Neuronal stem cell (in vitro differentiated cells): Measurements from ENCODE around the gene RBL1.

ENCODE experiments used
- DNase-seq: peaks from one replicate; pipeline ENCODE4 v3.0.0-alpha.2; 2013; ENCODE audit warnings: low spot score
- H2AFZ ChIP-seq: one replicate; pipeline ENCODE4 v1.6.1; 2013; ENCODE audit warnings: mild to moderate bottlenecking, low read length, inconsistent platforms
- H2AK5ac ChIP-seq: 2 replicates; pipeline ENCODE4 v1.6.1; 2013; ENCODE audit warnings: low read depth, mild to moderate bottlenecking, inconsistent platforms, low read length, moderate library complexity, mixed read lengths
- H2BK120ac ChIP-seq: 2 replicates; pipeline ENCODE4 v1.6.1; 2013; ENCODE audit warnings: low read depth, mild to moderate bottlenecking, inconsistent platforms, low read length, moderate library complexity, mixed read lengths
- H2BK12ac ChIP-seq: one replicate; pipeline ENCODE4 v1.6.1; 2013; ENCODE audit warnings: low read length, inconsistent platforms
- H2BK15ac ChIP-seq: 2 replicates; pipeline ENCODE4 v1.6.1; 2013; ENCODE audit warnings: mild to moderate bottlenecking, low read length, inconsistent platforms, mixed read lengths
- H2BK5ac ChIP-seq: one replicate; pipeline ENCODE4 v1.6.1; 2013; ENCODE audit warnings: inconsistent platforms, mild to moderate bottlenecking, low read length, moderate library complexity
- H3K14ac ChIP-seq: one replicate; pipeline ENCODE4 v1.6.1; 2013; ENCODE audit warnings: low read length, inconsistent platforms
- H3K18ac ChIP-seq: 2 replicates; pipeline ENCODE4 v1.6.1; 2013; ENCODE audit warnings: low read length, inconsistent platforms
- H3K23ac ChIP-seq: 2 replicates; pipeline ENCODE4 v1.6.1; 2013; ENCODE audit warnings: low read depth, mild to moderate bottlenecking, mixed read lengths, low read length, inconsistent platforms; ENCODE audit not compliant: poor library complexity
- H3K27ac ChIP-seq: replicated peaks from 3 replicates; pipeline ENCODE4 v1.5.1; 2013; ENCODE audit warnings: low read length, inconsistent platforms
- H3K27me3 ChIP-seq, 3 experiments: 2 replicates each; pipeline ENCODE4 v1.6.1; 2013; ENCODE audit warnings: low read length in 3 of 3, mild to moderate bottlenecking in 2 of 3, inconsistent platforms in 1 of 3, low read depth in 1 of 3, mixed read lengths in 1 of 3, moderate library complexity in 1 of 3; ENCODE audit not compliant: control insufficient read depth in 3 of 3, insufficient read depth in 3 of 3
- H3K36me3 ChIP-seq, 2 donors: replicated peaks in 1 of 2; 2 replicates each; pipeline ENCODE4 v1.6.1; 2013; ENCODE audit warnings: low read length in 2 of 2; ENCODE audit not compliant: control insufficient read depth in 2 of 2, insufficient read depth in 2 of 2
- H3K4ac ChIP-seq: 2 replicates; pipeline ENCODE4 v1.6.1; 2013; ENCODE audit warnings: inconsistent platforms, mild to moderate bottlenecking, low read length, moderate library complexity
- H3K4me1 ChIP-seq, 2 donors: 1 replicate in 1 of 2; 2 replicates in 1 of 2; pipeline ENCODE4 v1.6.1; 2013; ENCODE audit warnings: low read length in 2 of 2, low read depth in 1 of 2; ENCODE audit not compliant: control insufficient read depth in 2 of 2, insufficient read depth in 1 of 2
- H3K4me2 ChIP-seq: one replicate; pipeline ENCODE4 v1.6.1; 2013; ENCODE audit warnings: mild to moderate bottlenecking, low read length, inconsistent platforms; ENCODE audit not compliant: insufficient read depth, poor library complexity, severe bottlenecking
- H3K4me3 ChIP-seq, 2 donors: 2 replicates each; pipeline ENCODE4 v1.5.1; 2013; ENCODE audit warnings: low read length in 2 of 2, mild to moderate bottlenecking in 2 of 2, inconsistent platforms in 1 of 2, moderate library complexity in 1 of 2
- H3K79me1 ChIP-seq: one replicate; pipeline ENCODE4 v1.6.1; 2013; ENCODE audit warnings: low read depth, mild to moderate bottlenecking, inconsistent platforms, low read length, moderate library complexity
- H3K9ac ChIP-seq: one replicate; pipeline ENCODE4 v1.6.1; 2013; ENCODE audit warnings: mild to moderate bottlenecking, low read depth, low read length, inconsistent platforms; ENCODE audit not compliant: poor library complexity
- H3K9me3 ChIP-seq, 2 donors: replicated peaks in 1 of 2; 2 replicates each; pipeline versions ENCODE3 to v1.6.1; 2013; ENCODE audit warnings: low read length in 2 of 2, mild to moderate bottlenecking in 2 of 2, inconsistent platforms in 1 of 2, low read depth in 1 of 2, mixed read lengths in 1 of 2, moderate library complexity in 1 of 2; ENCODE audit not compliant: control insufficient read depth in 2 of 2, insufficient read depth in 1 of 2
- H4K8ac ChIP-seq: one replicate; pipeline ENCODE4 v1.6.1; 2013; ENCODE audit warnings: low read depth, mild to moderate bottlenecking, inconsistent platforms, low read length, moderate library complexity
- H4K91ac ChIP-seq: one replicate; pipeline ENCODE4 v1.6.1; 2013; ENCODE audit warnings: low read length, low read depth, mild to moderate bottlenecking, inconsistent platforms; ENCODE audit not compliant: poor library complexity
- WGBS, 2 donors: extraction: QIAGEN DNeasy Blood & Tissue Kit; methylation state at CpG; one replicate each; pipeline ENCODE4 v1.1.7; 2013; ENCODE audit warnings: missing lambda C conversion rate in 2 of 2, mixed read lengths in 1 of 2; ENCODE audit not compliant: insufficient read length in 2 of 2, insufficient replicate concordance in 1 of 2; ENCODE audit errors: extremely low coverage in 2 of 2; 5-methylcytosine and 5-hydroxymethylcytosine counted together

Gene RBL1

DNA sequence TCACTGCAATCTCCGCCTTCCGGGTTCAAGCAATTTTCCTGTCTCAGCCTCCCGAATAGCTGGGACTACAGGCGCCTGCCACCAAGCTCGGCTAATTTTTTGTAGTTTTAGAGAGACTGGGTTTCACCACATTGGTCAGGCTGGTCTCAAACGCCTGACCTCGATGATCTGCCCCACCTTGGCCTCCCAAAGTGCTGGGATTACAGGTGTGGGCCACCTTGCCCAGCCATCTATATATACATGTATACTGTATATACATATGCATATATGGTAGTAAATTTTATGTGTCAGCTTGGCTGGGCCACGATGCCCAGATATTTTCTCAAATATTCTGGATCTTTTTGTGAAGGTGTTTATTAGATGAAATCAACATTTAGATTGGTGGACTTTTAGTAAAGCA, 18.8 kb downstream of the RBL1 start:
- Histone ChIP-seq H3K4me3 (no peak overlapping the region), H3K4me1 (no peaks in the 10 kb centered on the region), H3K4me2 (no peak overlapping the region), H2BK120ac (no peak overlapping the region), H3K14ac (no peak overlapping the region), H3K9ac (no peak overlapping the region), H3K18ac (no peak overlapping the region), H4K8ac (no peak overlapping the region), H2BK15ac (no peak overlapping the region), H2BK12ac (no peak overlapping the region), H3K9me3 (peaks cover 0 to 20% of the 10 kb centered on the region in 2 donors), H3K79me1 (no peaks in the 10 kb centered on the region), H3K36me3 (peaks cover 3 to 91% of the 10 kb centered on the region in 2 donors), H3K23ac (no peak overlapping the region), H2AK5ac (no peak overlapping the region), H3K27ac (no peak overlapping the region), H2BK5ac (no peak overlapping the region), H4K91ac (no peak overlapping the region), H3K27me3 (no peaks in the 10 kb centered on the region), H2AFZ (no peak overlapping the region), H3K4ac (no peak overlapping the region)
- WGBS, 2 donors, result no CpG with 5 or more reads among the region's 8 CpGs
- DNase-seq, result no peak

DNA sequence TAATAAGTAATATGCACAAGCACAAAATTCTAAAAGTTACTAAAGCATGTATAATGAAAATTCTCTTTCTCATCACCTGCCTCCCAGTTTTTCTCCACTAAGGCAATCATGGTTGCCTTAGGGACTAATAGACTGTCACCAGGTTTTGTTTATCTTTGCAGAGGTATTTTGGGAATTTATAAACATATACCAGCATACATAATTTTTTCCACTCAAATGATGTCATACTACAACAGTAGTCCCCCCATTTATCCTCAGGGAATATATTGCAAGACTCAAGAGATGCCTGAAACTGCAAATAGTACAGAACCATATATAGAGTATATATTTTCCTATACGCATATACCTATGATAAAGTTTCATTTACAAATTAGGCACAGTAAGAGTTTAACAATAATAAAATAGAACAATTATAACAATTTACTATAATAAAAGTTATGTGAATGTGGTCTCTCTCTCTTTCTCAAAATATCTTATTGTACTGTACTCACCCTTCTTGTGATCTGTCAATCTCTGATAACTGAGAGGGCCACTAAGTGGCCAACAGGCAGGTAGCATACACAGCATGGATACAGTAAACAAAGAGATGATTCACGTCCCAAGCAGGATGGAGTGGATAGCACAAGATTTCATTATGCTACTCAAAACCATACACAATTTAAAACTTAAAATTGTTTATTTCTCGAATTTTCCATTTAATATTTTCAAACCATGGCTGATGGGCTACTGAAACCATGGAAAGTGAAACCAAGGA, 19.7 kb downstream of the RBL1 start:
- Histone ChIP-seq H4K91ac (no peak overlapping the region), H2AFZ (no peak overlapping the region), H3K4me2 (no peak overlapping the region), H2BK12ac (no peak overlapping the region), H3K4ac (no peak overlapping the region), H3K9ac (no peak overlapping the region), H3K18ac (no peak overlapping the region), H2BK5ac (no peak overlapping the region), H3K27ac (no peak overlapping the region), H2BK120ac (no peak overlapping the region), H3K79me1 (no peaks in the 10 kb centered on the region), H3K27me3 (no peaks in the 10 kb centered on the region), H3K36me3 (peaks cover 4 to 91% of the 10 kb centered on the region in 2 donors), H3K4me1 (no peaks in the 10 kb centered on the region), H2BK15ac (no peak overlapping the region), H3K9me3 (peaks cover 0 to 25% of the 10 kb centered on the region in 2 donors), H3K4me3 (no peak overlapping the region), H3K23ac (no peak overlapping the region), H2AK5ac (no peak overlapping the region), H3K14ac (no peak overlapping the region), H4K8ac (no peak overlapping the region)
- WGBS, 2 donors, result 100% methylated on average over 1 of the region's 3 CpGs; no CpG with 5 or more reads in 1 of the 2 donors
- no peak for DNase-seq

GRCh38 chr20:37072293-37073196, 23.3 kb downstream of the RBL1 start:
- no peak overlapping the region for H2AK5ac ChIP-seq
- WGBS, 2 donors, result no CpG with 5 or more reads among the region's 17 CpGs
- no peak overlapping the region for H4K91ac ChIP-seq

DNA sequence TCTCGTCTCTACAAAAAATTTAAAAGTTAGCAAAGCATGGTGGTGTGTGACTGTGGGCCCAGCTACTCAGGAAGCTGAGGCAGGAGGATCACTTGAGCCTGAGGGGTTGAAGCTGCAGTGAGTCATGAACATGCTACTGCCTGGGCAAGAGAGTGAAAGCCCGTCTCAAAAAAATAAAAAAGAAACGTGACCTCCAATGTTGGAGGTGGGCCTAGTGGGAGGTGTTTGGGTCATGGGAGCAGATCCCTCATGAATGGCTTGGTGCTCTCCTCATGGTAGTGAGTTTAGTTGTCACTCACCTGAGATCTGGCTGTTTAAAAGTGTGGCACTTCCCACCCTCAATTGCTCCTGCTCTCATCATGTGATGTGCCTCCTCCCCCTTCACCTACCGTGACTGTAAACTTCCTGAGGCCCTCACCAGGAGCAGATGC, 24.3 kb downstream of the RBL1 start:
- Histone ChIP-seq H3K9ac (no peak overlapping the region), H4K8ac (no peak overlapping the region), H3K4me3 (no peak overlapping the region), H3K27me3 (no peaks in the 10 kb centered on the region), H3K27ac (no peak overlapping the region), H2BK5ac (no peak overlapping the region), H3K18ac (no peak overlapping the region), H3K79me1 (no peaks in the 10 kb centered on the region), H3K4me1 (no peaks in the 10 kb centered on the region), H4K91ac (no peak overlapping the region), H3K14ac (no peak overlapping the region), H3K9me3 (peaks cover 1 to 25% of the 10 kb centered on the region in 2 donors), H3K4ac (no peak overlapping the region), H3K36me3 (peaks cover 5 to 71% of the 10 kb centered on the region in 2 donors), H3K23ac (no peak overlapping the region), H3K4me2 (no peak overlapping the region), H2BK120ac (no peak overlapping the region), H2BK12ac (no peak overlapping the region), H2BK15ac (no peak overlapping the region), H2AFZ (no peak overlapping the region), H2AK5ac (no peak overlapping the region)
- WGBS, 2 donors, result no CpG with 5 or more reads among the region's 4 CpGs
- DNase-seq, result no peak

More at GRCh38 chr20:37072293-37073196, 23.3 kb downstream of the RBL1 start:
- H2BK15ac ChIP-seq, result no peak overlapping the region
- no peak overlapping the region for H3K27ac ChIP-seq
- H3K27me3 ChIP-seq, result no peaks in the 10 kb centered on the region
- peaks cover 1 to 26% of the 10 kb centered on the region in 2 donors for H3K9me3 ChIP-seq
- no peak overlapping the region for H3K23ac ChIP-seq
- H2BK120ac ChIP-seq, result no peak overlapping the region
- no peak overlapping the region for H3K9ac ChIP-seq
- H4K8ac ChIP-seq, result no peak overlapping the region
- peaks cover 4 to 71% of the 10 kb centered on the region in 2 donors for H3K36me3 ChIP-seq
- no peak overlapping the region for H3K4me2 ChIP-seq
- no peak for DNase-seq
- H3K18ac ChIP-seq, result no peak overlapping the region
- H2BK5ac ChIP-seq, result no peak overlapping the region
- no peaks in the 10 kb centered on the region for H3K79me1 ChIP-seq
- no peak overlapping the region for H2BK12ac ChIP-seq
- H2AFZ ChIP-seq, result no peak overlapping the region
- H3K4me1 ChIP-seq, result no peaks in the 10 kb centered on the region
- no peak overlapping the region for H3K14ac ChIP-seq
- no peak overlapping the region for H3K4ac ChIP-seq
- no peak overlapping the region for H3K4me3 ChIP-seq
